Duodenal mucosa (tissue), 2 donors: ENCODE results near the gene KRTAP10-10.
"Not testable (repeated sequence)": the region's sequence is repeated elsewhere in the genome, so short reads cannot be mapped to it uniquely, and the experiment has no call there.

Source experiments
- H3K27ac ChIP-seq: one replicate; pipeline ENCODE4 v1.7.0; 2013; ENCODE audit warnings: low read depth, low read length
- H3K27me3 ChIP-seq, 2 donors: one replicate each; pipeline ENCODE4 v1.7.0; 2013; ENCODE audit warnings: low read length in 2 of 2, control low read depth in 1 of 2; ENCODE audit not compliant: insufficient read depth in 2 of 2, control insufficient read depth in 1 of 2
- H3K36me3 ChIP-seq, 2 donors: one replicate each; pipeline ENCODE4 v1.7.0; 2013; ENCODE audit warnings: low read length in 2 of 2, control low read depth in 1 of 2; ENCODE audit not compliant: insufficient read depth in 2 of 2, control insufficient read depth in 1 of 2
- H3K4me1 ChIP-seq, 2 donors: one replicate each; pipeline ENCODE4 v1.7.0; 2013; ENCODE audit warnings: low read length in 2 of 2, control low read depth in 1 of 2; ENCODE audit not compliant: insufficient read depth in 2 of 2, control insufficient read depth in 1 of 2
- H3K4me3 ChIP-seq, 2 donors: one replicate each; pipeline ENCODE4 v1.7.0; 2013; ENCODE audit warnings: low read length in 2 of 2, low read depth in 1 of 2
- H3K9ac ChIP-seq, 2 donors: one replicate each; pipeline ENCODE4 v1.7.0; 2013; ENCODE audit warnings: low read length in 2 of 2, low read depth in 1 of 2
- H3K9me3 ChIP-seq, 2 donors: one replicate each; pipeline ENCODE4 v1.7.0; 2013; ENCODE audit warnings: low read length in 2 of 2, control low read depth in 1 of 2; ENCODE audit not compliant: control insufficient read depth in 1 of 2

The KRTAP10-10 gene, protein sequence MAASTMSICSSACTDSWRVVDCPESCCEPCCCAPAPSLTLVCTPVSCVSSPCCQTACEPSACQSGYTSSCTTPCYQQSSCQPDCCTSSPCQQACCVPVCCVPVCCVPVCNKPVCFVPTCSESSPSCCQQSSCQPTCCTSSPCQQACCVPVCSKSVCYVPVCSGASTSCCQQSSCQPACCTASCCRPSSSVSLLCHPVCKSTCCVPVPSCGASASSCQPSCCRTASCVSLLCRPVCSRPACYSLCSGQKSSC

DNA sequence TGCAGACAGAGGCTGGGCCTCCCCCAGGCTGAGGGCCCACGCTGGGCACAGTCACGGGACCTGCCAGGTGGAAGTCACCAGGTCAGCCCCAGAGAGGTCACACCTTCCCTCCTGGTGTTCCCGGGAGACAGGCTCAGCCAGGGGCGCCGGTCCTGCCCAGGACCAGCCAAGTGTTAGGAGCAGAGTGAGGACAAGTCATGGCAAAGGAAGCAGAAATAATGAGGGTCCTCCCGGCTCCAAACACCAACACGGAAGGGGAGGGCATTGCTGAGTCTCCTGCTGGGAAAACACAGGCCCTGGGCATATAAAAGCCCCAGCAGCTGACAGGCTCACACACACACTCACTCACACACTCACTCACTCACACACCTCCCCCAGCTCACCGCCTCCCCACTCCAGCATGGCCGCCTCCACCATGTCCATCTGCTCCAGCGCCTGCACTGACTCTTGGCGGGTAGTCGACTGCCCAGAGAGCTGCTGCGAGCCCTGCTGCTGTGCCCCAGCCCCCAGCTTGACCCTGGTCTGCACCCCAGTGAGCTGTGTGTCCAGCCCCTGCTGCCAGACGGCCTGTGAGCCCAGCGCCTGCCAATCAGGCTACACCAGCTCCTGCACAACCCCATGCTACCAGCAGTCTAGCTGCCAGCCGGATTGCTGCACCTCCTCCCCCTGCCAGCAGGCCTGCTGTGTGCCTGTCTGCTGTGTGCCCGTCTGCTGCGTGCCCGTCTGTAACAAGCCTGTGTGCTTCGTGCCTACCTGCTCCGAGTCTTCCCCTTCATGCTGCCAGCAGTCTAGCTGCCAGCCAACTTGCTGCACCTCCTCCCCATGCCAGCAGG, at the start of gene KRTAP10-10:
TSS of gene KRTAP10-10 (plus strand) at position 339 of the 833 bp plus-strand sequence. CDS start at position 401, 62 bp downstream.
- H3K9ac ChIP-seq: no peak within 1 kb of the TSS
- no peaks in the 10 kb centered on the region for H3K36me3 ChIP-seq
- H3K27me3 ChIP-seq: peaks cover 0 to 2% of the 10 kb centered on the region in 2 donors
- H3K27ac ChIP-seq: no peak within 1 kb of the TSS
- no peaks in the 10 kb centered on the region for H3K4me1 ChIP-seq
- H3K4me3 ChIP-seq: no peak within 1 kb of the TSS
- H3K9me3 ChIP-seq: peaks cover 3 to 5% of the 10 kb centered on the region in 2 donors

DNA sequence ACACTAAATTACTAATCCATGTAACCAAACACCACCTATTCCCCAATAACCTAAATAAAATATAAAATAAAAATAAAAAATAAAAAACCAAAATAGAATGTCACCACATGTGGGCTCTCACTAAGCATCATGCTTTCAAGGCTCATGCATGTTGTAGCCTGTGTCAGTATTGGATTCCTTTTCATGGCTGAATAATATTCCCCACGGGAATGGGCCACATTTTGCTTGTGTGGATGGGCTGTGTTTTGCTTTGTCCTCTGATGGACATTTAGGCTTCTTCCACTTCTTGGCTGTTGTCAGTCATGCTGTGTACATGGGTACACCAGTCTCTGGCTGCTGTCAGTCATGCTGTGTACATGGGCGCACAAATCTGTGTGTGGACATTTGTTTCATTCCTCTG, 48.1 kb upstream of the KRTAP10-10 start:
- Histone ChIP-seq H3K4me3 (no peak overlapping the region), H3K9me3 (no peaks in the 10 kb centered on the region), H3K27ac (no peak overlapping the region), H3K9ac (no peak overlapping the region), H3K36me3 (no peaks in the 10 kb centered on the region), H3K4me1 (no peaks in the 10 kb centered on the region), H3K27me3 (peaks cover 0 to 14% of the 10 kb centered on the region in 2 donors)

DNA sequence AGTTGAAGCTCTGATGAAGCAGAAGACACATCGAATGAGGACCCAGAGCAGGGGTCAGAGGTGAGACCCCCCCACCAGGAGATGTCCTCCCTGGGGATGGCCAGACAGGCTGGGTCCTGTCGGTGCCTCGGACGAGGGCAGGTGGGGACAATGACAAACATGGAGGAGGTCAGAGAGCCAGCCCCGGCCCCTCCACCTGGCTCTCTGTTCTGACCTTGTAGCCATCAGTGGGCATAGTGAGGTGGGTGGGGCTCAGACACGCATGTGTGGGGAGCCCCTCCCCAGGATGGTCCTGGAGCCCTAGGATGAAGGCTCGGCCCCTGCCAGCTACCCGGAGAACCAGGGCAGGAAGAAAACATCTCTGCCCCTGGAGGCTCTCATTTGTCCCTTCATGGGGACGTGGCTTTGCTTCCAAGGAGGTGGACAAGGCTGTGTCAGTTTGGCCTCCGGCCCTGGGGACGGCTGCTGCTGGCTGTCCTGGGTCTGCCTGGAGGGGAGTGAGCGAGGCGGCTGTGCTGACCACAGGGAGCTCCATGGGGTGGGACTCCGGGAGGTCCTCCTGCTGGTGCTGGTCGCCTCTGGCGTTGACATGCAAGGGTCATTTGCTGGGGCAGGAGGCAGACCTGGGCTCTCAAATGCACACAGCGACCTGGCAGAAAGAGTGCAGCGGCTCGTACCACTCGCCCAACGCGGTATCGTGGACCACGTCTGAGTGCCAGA, 47.4 kb upstream of the KRTAP10-10 start:
- Histone ChIP-seq H3K9me3 (no peaks in the 10 kb centered on the region), H3K9ac (no peak overlapping the region), H3K4me3 (no peak overlapping the region), H3K4me1 (no peaks in the 10 kb centered on the region), H3K36me3 (no peaks in the 10 kb centered on the region), H3K27me3 (peaks cover 0 to 14% of the 10 kb centered on the region in 2 donors), H3K27ac (no peak overlapping the region)

DNA sequence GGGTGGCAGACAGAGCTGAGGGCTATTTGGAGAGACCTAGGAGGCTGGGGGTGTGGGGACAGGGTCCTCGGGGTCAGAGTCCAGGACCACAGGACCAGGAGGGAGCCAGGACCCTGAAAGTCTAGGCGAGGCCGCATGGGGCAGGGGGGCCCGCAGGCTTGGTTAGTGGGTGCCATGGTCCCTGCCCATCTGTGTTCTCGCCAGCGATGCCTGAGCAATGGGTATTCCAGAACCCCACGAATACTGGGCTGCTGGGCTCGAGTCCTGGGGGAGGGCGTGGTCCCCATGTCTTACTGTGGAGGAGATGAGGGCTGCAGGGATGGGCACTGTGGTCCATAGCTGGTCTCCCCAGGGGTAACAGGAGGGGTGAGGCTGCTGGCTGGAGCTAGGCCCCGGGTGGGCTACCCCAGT, 46.8 kb upstream of the KRTAP10-10 start:
- H3K9ac ChIP-seq: no peak overlapping the region
- H3K9me3 ChIP-seq: no peaks in the 10 kb centered on the region
- peaks cover 0 to 18% of the 10 kb centered on the region in 2 donors for H3K27me3 ChIP-seq
- H3K27ac ChIP-seq: no peak overlapping the region
- H3K4me3 ChIP-seq: no peak overlapping the region
- H3K36me3 ChIP-seq: no peaks in the 10 kb centered on the region
- no peaks in the 10 kb centered on the region for H3K4me1 ChIP-seq

DNA sequence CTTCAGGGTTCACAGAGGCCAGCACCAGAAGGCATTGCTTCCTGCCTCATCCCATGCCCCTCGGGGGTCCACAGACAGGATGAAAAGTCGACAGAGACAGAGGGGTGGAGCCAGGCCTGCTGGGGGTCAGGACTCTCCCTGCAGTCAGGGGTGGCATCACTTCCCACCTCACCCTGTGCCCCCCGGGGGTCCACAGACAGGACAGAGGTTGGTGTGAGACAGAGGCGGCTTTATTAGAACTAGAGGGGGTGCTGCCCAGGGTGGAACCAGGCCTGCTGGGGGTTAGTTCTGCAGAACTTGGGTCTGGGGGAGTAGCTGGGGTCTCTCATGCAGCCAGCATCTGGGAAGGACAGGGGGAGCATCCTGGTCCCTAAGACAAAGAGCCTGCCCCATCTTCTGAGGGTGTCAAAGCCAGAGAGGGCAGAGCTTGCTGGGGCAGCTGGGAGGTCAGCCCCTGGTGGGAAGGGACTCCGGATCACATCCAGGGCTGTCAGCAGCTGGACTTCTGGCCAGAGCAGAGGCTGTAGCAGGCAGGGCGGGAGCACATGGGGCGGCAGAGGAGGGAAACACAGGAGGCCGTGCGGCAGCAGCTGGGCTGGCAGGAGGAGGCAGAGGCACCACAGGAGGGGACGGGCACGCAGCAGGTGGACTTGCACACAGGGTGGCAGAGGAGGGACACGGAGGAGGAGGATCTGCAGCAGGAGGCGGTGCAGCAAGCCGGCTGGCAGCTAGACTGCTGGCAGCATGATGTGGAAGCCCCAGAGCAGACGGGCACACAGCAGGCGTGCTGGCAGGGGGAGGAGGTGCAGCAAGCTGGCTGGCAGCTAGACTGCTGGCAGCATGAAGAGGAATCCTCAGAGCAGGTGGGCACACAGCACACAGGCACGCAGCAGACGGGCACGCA, 46.0 kb upstream of the KRTAP10-10 start:
- H3K27ac ChIP-seq, H3K9ac ChIP-seq, H3K36me3 ChIP-seq, H3K4me3 ChIP-seq, H3K9me3 ChIP-seq, H3K4me1 ChIP-seq: not testable (repeated sequence)
- H3K27me3 ChIP-seq: peaks cover 0 to 17% of the 10 kb centered on the region in 2 donors

DNA sequence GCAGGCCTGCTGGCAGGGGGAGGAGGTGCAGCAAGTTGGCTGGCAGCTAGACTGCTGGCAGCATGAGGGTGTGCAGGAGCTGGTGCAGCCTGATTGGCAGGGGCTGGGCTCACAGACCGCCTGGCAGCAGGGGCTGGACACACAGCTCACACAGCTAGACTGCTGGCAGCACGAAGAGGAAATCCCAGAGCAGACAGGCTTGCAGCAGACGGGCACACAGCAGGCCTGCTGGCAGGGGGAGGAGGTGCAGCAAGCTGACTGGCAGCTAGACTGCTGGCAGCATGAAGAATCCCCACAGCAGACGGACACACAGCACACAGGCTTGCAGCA, 45.4 kb upstream of the KRTAP10-10 start:
- H3K27me3 ChIP-seq: peaks cover 0 to 16% of the 10 kb centered on the region in 2 donors
- not testable (repeated sequence) for H3K4me3 ChIP-seq, H3K9ac ChIP-seq, H3K9me3 ChIP-seq, H3K36me3 ChIP-seq, H3K27ac ChIP-seq, H3K4me1 ChIP-seq

DNA sequence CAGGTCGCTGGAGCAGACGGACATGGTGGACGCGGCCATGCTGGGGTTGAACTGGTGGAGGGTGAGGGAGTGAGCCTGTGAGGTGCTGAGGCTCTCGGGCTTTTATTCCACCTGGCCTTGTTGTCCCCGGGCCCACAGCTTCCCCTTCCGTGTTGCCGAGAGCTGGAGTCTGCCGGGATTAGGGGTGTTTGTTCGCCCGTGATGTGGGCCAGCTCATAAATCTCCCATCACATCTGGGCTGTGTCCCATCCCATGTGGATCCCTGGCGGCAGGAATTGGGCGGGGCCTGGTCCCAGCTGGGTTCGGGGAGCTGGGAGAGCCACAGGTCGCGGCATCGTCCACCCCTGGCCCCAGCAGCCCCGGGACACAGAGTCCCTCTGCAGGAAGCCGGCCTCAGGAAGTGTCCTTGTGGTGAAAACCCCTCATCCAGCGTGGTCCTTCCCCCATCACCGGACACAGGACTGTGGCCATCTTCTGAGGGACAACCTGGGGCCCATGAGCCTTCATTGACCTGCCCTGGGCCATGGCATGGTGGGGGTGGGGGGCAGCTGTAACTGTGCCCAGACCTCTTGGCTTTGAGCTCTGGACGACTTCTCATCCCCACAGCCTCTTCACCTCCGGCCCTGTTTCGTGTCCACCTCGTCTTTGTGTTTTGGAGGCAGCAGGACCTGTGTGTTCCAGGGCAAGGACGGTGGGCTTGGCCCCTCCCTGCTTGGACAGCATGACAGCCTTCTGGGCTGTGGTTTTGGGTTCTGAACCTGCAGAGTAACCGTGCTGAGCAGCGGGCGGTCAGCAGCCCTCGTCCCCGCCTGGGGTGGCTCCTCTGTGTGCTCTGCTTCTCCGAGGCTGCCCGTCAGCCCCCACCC, 44.5 kb upstream of the KRTAP10-10 start, which contains the start of gene KRTAP10-6:
TSS of gene KRTAP10-6 (minus strand) at position 60 of the 866 bp plus-strand sequence. CDS start at position 39, 21 bp downstream.
- H3K27me3 ChIP-seq: peaks cover 0 to 16% of the 10 kb centered on the region in 2 donors
- H3K27ac ChIP-seq: no peak within 1 kb of the TSS
- no peak within 1 kb of the TSS for H3K9ac ChIP-seq
- H3K36me3 ChIP-seq: no peaks in the 10 kb centered on the region
- no peaks in the 10 kb centered on the region for H3K4me1 ChIP-seq
- no peaks in the 10 kb centered on the region for H3K9me3 ChIP-seq
- no peak within 1 kb of the TSS for H3K4me3 ChIP-seq

DNA sequence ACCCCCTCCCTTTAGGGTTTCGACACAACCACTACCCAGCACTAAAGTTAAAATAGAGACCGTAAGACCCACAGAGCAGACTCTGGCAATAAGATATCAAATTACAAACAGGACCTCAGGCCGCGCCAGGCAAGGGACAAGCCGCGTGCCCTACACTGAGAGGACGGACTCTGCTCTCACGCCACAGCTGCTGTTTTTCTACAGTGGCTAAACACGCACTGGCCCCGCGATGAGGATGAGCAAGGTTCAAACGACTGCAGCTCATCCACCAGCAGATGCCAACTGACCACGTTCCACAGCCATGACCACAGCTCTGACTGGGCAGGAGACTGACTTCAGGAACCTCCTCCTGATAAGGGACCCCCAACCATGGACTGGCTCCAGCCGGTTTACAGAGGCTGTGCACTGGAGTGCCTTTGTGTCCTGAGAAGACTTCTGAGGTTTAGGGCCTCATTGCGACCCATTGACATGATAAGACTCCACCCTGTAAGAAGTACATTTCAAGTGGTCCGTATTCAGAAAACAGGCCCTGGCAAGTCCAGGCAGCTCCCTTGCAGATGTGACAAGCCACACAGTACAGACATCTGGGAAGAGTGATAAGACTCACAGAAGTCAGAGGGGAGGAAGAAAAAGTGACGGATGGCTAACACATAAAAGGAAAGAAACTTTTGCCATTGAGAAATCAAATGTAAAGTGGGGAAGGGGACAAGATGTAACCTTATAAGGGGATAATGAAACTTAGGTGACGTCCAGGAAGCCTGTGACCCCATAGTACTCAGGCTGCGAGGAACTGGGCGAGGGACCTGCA, 43.4 kb upstream of the KRTAP10-10 start:
- H3K27me3 ChIP-seq: peaks cover 0 to 16% of the 10 kb centered on the region in 2 donors
- no peak overlapping the region for H3K4me3 ChIP-seq
- H3K9me3 ChIP-seq: no peaks in the 10 kb centered on the region
- no peak overlapping the region for H3K9ac ChIP-seq
- no peaks in the 10 kb centered on the region for H3K36me3 ChIP-seq
- no peak overlapping the region for H3K27ac ChIP-seq
- no peaks in the 10 kb centered on the region for H3K4me1 ChIP-seq
